Upper lobe of left lung (tissue), 6 donors: ENCODE data around the gene TLR8. TPM values are rescaled to one million over a fixed set of nuclear protein-coding genes. Genes with fewer than 3 reads are reported as not detected.

Experiments
- ATAC-seq, 2 donors: fragments of 200-7000 bp; cut with Tn5 transposase; one replicate each; pipeline ENCODE4 v1.9.1; 2022; ENCODE audit warnings: mild to moderate bottlenecking in 2 of 2, moderate library complexity in 2 of 2; ENCODE audit not compliant: low FRiP score in 2 of 2
- DNase-seq, 2 donors: peaks; one replicate each; pipeline ENCODE4 v3.0.0-alpha.2; 2019 to 2020
- H3K27ac ChIP-seq, 4 donors: fragments of 200-600 bp; sonication (generic); one replicate each; pipeline ENCODE4 v1.5.1; 2016 to 2019
- H3K27me3 ChIP-seq, 4 donors: fragments of 200-600 bp; sonication (generic); one replicate each; pipeline ENCODE4 v1.5.1; 2017 to 2019
- H3K36me3 ChIP-seq, 4 donors: fragments of 200-600 bp; sonication (generic); one replicate each; pipeline ENCODE4 v1.5.1; 2016 to 2019
- H3K4me1 ChIP-seq, 4 donors: fragments of 200-600 bp; sonication (generic); one replicate each; pipeline ENCODE4 v1.5.1; 2018 to 2019
- H3K4me3 ChIP-seq, 4 donors: fragments of 200-600 bp; sonication (generic); one replicate each; pipeline ENCODE4 v1.5.1; 2017 to 2019; ENCODE audit warnings: mild to moderate bottlenecking in 2 of 4, moderate library complexity in 1 of 4
- H3K9me3 ChIP-seq, 4 donors: fragments of 200-600 bp; sonication (generic); one replicate each; pipeline ENCODE4 v1.5.1; 2018 to 2019
- EP300 ChIP-seq, 4 donors: sonication (generic); formaldehyde crosslinking; IDR thresholded peaks; one replicate each; pipeline ENCODE4 v1.5.1; 2017; ENCODE audit warnings: antibody characterized with exemption in 4 of 4, control low read depth in 2 of 4
- POLR2A ChIP-seq, 4 donors: fragments of 450-650 bp; IDR thresholded peaks; one replicate each; pipeline ENCODE4 v1.5.1; 2016 to 2017; ENCODE audit warnings: antibody characterized with exemption in 4 of 4, mild to moderate bottlenecking in 2 of 4
- POLR2AphosphoS5 ChIP-seq, 2 donors: sonication (generic); formaldehyde crosslinking; IDR thresholded peaks; one replicate each; pipeline ENCODE4 v1.5.1; 2017; ENCODE audit warnings: antibody characterized with exemption in 2 of 2
- WGBS, 2 donors: methylation state at CpG; one replicate each; pipeline ENCODE4 v1.1.5; 2017 to 2018; 5-methylcytosine and 5-hydroxymethylcytosine counted together
- total RNA-seq, 6 donors: library from RNA; depleted of rRNA in 4 of 6; stranded (reverse); fragments of >200 nt in 4 of 6; gene quantifications; one replicate each; pipeline versions ENCODE4 v1.1.0 to v1.2.1, GENCODE V29; 2016 to 2021
- TF ChIP-seq, protein P1 (sequence below), 6 experiments: fragments of 450-650 bp in 4 of 6; fragments of 200-600 bp in 2 of 6; sonication (generic) in 2 of 6; IDR thresholded peaks; one replicate each; pipeline ENCODE4 v1.5.1; 2016 to 2019; ENCODE audit warnings: antibody characterized with exemption in 6 of 6
- donor health status: DM: no; HTN: no; CAD: no; lungs with moderate emphysema.
- donor health status: DM: no; HTN: yes; CAD: no; lungs with severe emphysema.

TLR8 gene
- 10 to 100 TPM in 3 of 6 donors, 1 to 10 TPM in 3; 2.3 to 24.5 (median 9.3) TPM for total RNA-seq

DNA sequence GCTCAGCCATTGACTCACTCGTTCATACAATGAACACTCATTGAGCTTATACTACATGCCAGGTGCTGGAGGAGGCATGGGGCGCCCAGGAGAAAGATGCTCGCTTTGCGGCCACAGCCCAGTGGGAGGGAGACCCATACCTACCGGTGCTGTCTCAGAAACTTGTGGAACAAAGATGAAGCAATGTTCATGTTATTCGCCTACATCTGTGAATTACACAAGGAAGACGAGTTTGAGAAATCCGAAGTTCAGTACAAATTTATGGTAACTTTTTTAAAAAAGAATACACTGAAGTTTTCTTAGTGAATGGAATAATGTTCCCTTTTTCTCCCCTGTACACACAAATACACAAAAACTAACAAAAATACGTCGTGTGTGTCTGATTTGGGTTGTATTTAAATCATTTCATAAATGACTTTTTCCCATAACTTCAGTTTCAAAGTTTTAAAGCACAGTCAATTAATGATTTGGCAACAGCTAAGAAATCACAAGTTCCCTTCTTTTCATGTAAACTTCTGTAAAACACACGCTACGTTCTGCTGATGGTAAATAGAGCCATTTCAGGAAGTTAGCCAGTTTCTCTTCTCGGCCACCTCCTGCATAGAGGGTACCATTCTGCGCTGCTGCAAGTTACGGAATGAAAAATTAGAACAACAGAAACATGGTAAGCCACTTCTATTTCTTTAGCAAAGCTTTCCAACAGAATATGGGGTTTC lies at the start of gene TLR8:
TSS of gene TLR8 (plus strand) at position 575 of the 716 bp plus-strand sequence. CDS start at position 662, 87 bp downstream.
- Histone ChIP-seq H3K27ac (peak within 1 kb of the TSS; percentile 20 to 65 (median 25)), H3K4me3 (peak within 1 kb of the TSS in 1 of 4 donors; percentile 33), H3K27me3 (no peaks in the 10 kb centered on the region), H3K36me3 (no peaks in the 10 kb centered on the region), H3K4me1 (peaks cover 0 to 7% (median 3%) of the 10 kb centered on the region in 4 donors), H3K9me3 (no peaks in the 10 kb centered on the region)
- TF ChIP-seq POLR2A (IDR thresholded peaks at IDR 0.05) (peak in 1 of 4 donors; percentile 41), POLR2AphosphoS5 (IDR thresholded peaks at IDR 0.05) (no peak), EP300 (IDR thresholded peaks at IDR 0.05) (no peak)
- ATAC-seq (peak in 1 of 2 donors; percentile 55), DNase-seq (no peak)
- 72 to 82% methylated on average over 15 of the region's 15 CpGs for WGBS, 2 donors

DNA sequence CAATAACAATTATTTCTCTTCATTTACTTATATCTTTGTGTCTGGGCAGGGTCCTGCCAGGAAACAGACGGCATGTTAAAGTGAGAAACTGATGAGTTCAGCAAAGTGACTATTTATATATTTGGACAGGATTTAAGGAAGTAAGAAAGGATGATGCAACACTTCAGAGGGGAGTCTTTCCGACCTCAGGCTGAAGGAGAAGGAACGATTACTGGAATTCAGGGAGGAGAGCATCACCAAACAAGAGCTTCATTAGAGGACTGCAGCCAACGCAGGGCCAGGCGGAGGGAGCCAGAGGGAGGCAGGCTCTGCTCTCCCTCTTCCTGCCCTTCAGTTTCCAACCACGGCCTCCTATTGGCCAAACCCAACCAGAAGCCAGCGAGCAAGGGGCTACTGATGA lies 41.1 kb upstream of the TLR8 start:
- H3K4me1 ChIP-seq: no peaks in the 10 kb centered on the region
- H3K27me3 ChIP-seq: no peaks in the 10 kb centered on the region
- TF ChIP-seq, protein P1, sequence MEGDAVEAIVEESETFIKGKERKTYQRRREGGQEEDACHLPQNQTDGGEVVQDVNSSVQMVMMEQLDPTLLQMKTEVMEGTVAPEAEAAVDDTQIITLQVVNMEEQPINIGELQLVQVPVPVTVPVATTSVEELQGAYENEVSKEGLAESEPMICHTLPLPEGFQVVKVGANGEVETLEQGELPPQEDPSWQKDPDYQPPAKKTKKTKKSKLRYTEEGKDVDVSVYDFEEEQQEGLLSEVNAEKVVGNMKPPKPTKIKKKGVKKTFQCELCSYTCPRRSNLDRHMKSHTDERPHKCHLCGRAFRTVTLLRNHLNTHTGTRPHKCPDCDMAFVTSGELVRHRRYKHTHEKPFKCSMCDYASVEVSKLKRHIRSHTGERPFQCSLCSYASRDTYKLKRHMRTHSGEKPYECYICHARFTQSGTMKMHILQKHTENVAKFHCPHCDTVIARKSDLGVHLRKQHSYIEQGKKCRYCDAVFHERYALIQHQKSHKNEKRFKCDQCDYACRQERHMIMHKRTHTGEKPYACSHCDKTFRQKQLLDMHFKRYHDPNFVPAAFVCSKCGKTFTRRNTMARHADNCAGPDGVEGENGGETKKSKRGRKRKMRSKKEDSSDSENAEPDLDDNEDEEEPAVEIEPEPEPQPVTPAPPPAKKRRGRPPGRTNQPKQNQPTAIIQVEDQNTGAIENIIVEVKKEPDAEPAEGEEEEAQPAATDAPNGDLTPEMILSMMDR (IDR thresholded peaks at IDR 0.05): no peak
- no peak for TF ChIP-seq POLR2A (IDR thresholded peaks at IDR 0.05)
- TF ChIP-seq EP300 (IDR thresholded peaks at IDR 0.05): no peak
- no peak for TF ChIP-seq POLR2AphosphoS5 (IDR thresholded peaks at IDR 0.05)
- no peak for DNase-seq
- H3K9me3 ChIP-seq: peaks cover 0 to 15% (median 0%) of the 10 kb centered on the region in 4 donors
- ATAC-seq: peak in 1 of 2 donors; percentile 47
- H3K27ac ChIP-seq: no peak overlapping the region
- no peak overlapping the region for H3K4me3 ChIP-seq
- WGBS, 2 donors: 42 to 58% methylated on average over 7 of the region's 7 CpGs
- H3K36me3 ChIP-seq: no peaks in the 10 kb centered on the region

DNA sequence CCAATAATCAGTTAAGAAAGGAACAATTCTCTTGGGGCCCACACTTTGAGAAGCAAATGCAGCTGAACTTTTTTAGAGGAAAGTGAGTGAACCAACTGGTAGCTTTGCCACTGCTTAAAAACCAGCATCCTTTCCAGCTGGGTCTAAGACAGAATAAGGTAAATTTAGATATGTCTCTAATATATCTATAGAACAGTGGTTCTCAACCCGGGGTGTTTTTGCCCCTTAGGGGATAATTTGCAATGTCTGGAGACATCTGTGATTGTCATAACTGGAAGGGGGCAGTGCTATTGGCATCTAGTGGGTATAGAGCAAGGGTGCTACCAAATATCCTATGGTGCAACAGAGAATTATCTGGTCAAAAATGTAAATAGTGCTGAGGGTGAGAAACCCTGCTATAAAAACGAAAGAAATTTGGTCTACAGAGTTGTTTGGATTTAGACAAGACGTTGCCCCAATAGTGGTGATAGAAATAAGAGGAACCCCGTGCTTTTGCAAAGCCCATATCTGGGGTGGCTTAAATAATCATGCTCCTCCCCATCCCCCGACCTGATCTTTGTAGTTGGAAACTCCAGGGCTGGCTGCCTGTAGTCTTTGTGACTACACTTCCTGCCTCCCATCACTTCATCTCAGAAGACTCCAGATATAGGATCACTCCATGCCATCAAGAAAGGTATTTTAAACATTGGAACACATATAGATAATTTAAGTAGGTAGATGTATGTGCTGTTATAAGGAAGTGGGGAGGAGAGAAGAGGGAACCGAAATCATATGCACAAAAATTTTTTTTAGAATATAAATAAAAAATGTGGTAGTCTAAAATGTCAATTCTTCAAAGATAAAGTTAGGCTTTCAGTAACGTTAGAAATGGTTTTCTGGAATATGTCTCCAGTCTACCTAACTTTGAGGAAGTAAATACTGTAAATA lies 39.7 kb upstream of the TLR8 start, which contains the start of gene TLR7:
TSS of gene TLR7 (plus strand) at position 622 of the 927 bp plus-strand sequence. CDS start 507 bp downstream, outside the sequence.
- no peak for DNase-seq
- no peak for ATAC-seq
- Histone ChIP-seq H3K27me3 (no peaks in the 10 kb centered on the region), H3K27ac (no peak within 1 kb of the TSS), H3K4me3 (no peak within 1 kb of the TSS), H3K4me1 (no peaks in the 10 kb centered on the region), H3K36me3 (no peaks in the 10 kb centered on the region), H3K9me3 (peaks cover 0 to 15% (median 0%) of the 10 kb centered on the region in 4 donors)
- WGBS, 2 donors: 56 to 81% methylated on average over 7 of the region's 7 CpGs
- no peak for TF ChIP-seq EP300 (IDR thresholded peaks at IDR 0.05)
- TF ChIP-seq POLR2AphosphoS5 (IDR thresholded peaks at IDR 0.05): no peak
- TF ChIP-seq, protein P1 (IDR thresholded peaks at IDR 0.05): no peak
- no peak for TF ChIP-seq POLR2A (IDR thresholded peaks at IDR 0.05)

DNA sequence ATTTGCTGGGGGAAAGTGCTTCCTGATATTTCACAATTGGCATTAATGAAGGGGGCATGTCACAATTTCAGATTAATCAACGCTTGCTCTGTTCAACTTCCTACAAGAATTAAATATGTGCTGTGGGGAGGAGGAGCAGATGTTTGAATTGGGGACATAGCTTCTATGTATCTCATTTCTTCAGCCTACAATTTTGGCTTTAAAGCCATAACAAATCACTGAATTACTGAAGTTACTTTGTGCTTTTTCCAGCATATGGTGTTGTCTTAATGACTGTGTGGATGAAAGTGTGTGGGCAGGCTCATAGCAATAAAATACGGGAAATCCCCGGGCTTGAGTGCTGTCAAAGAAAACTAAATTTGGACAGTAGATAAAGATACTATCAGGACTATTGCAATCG lies 38.7 kb upstream of the TLR8 start:
- 47 to 63% methylated on average over 4 of the region's 4 CpGs for WGBS, 2 donors
- H3K36me3 ChIP-seq: no peaks in the 10 kb centered on the region
- no peaks in the 10 kb centered on the region for H3K27me3 ChIP-seq
- no peaks in the 10 kb centered on the region for H3K4me1 ChIP-seq
- H3K4me3 ChIP-seq: no peak overlapping the region
- TF ChIP-seq, protein P1 (IDR thresholded peaks at IDR 0.05): no peak
- TF ChIP-seq EP300 (IDR thresholded peaks at IDR 0.05) (no peak), POLR2A (IDR thresholded peaks at IDR 0.05) (no peak), POLR2AphosphoS5 (IDR thresholded peaks at IDR 0.05) (no peak)
- peaks cover 0 to 15% (median 0%) of the 10 kb centered on the region in 4 donors for H3K9me3 ChIP-seq
- DNase-seq (no peak), ATAC-seq (no peak)
- no peak overlapping the region for H3K27ac ChIP-seq

DNA sequence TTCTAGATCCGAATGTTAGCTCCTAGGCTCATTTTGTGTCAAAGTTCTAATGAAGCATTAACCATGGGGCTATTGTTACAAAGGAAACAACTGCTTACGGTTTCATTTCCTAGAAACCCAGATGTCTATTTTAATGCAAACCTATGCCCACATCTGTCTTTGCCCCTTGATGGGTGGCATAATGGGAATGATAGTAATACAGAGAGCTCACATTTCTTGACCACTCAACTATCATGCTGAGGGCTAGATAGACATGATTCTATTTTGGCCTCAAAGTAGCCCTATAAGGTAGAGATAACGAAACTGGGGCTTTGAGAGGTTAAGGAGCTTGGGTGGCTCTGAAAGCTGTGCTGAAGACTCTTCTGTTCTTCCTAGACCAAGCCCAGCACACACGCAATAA lies 37.7 kb upstream of the TLR8 start:
- ATAC-seq: no peak
- H3K4me1 ChIP-seq: no peaks in the 10 kb centered on the region
- WGBS, 2 donors: 57 to 71% methylated on average over 4 of the region's 4 CpGs
- H3K27me3 ChIP-seq: no peaks in the 10 kb centered on the region
- H3K36me3 ChIP-seq: no peaks in the 10 kb centered on the region
- no peak overlapping the region for H3K4me3 ChIP-seq
- TF ChIP-seq, protein P1 (IDR thresholded peaks at IDR 0.05): no peak
- TF ChIP-seq POLR2AphosphoS5 (IDR thresholded peaks at IDR 0.05): no peak
- no peak for TF ChIP-seq EP300 (IDR thresholded peaks at IDR 0.05)
- TF ChIP-seq POLR2A (IDR thresholded peaks at IDR 0.05): no peak
- H3K27ac ChIP-seq: no peak overlapping the region
- peaks cover 0 to 11% (median 0%) of the 10 kb centered on the region in 4 donors for H3K9me3 ChIP-seq
- DNase-seq: no peak
